Ovary (tissue), 9 donors: ENCODE data around the gene SPRN. TPM values are rescaled to one million over a fixed set of nuclear protein-coding genes. Genes with fewer than 3 reads are reported as not detected.

Experiments used
- DNase-seq, 5 donors: peaks; one replicate each; pipeline ENCODE4 v3.0.0-alpha.2; 2019 to 2020
- H3K27ac ChIP-seq, 2 donors: fragments of 200-600 bp; one replicate each; pipeline versions ENCODE4 v1.5.1 to v1.8.0; 2019 to 2022
- H3K27me3 ChIP-seq: fragments of 200-600 bp; one replicate; pipeline ENCODE4 v1.8.0; 2022
- H3K36me3 ChIP-seq: fragments of 200-600 bp; sonication (generic); one replicate; pipeline ENCODE4 v1.5.1; 2019
- H3K4me1 ChIP-seq: one replicate; pipeline ENCODE4 v1.8.1; 2013; ENCODE audit warnings: mild to moderate bottlenecking, moderate library complexity; ENCODE audit not compliant: insufficient read depth
- H3K4me3 ChIP-seq: fragments of 200-600 bp; sonication (generic); one replicate; pipeline ENCODE4 v1.5.1; 2017
- H3K9me3 ChIP-seq, 2 donors: fragments of 200-600 bp in 1 of 2; sonication (generic) in 1 of 2; one replicate each; pipeline versions ENCODE4 v1.5.1 to v1.8.1; 2013 to 2019; ENCODE audit warnings: mild to moderate bottlenecking in 1 of 2, moderate library complexity in 1 of 2
- EP300 ChIP-seq: sonication (generic); formaldehyde crosslinking; IDR thresholded peaks from one replicate; pipeline ENCODE4 v1.6.1; 2017; ENCODE audit warnings: antibody characterized with exemption
- POLR2A ChIP-seq: fragments of 450-650 bp; IDR thresholded peaks from one replicate; pipeline ENCODE4 v1.6.1; 2017; ENCODE audit warnings: antibody characterized with exemption, mild to moderate bottlenecking, moderate library complexity
- WGBS, 3 donors: extraction: QIAGEN DNeasy Blood & Tissue Kit in 1 of 3; methylation state at CpG; one replicate each; pipeline versions ENCODE4 v1.1.5 to v1.1.7; 2013 to 2017; 5-methylcytosine and 5-hydroxymethylcytosine counted together
- intact Hi-C, 4 donors: fragments of 100-400 bp; cut with DNase I; formaldehyde crosslinking; loops; one replicate each; pipeline versions ENCODE4 v1.11.0 to v1.15.1; 2022 to 2023
- polyA plus RNA-seq, 2 donors: library from polyadenylated mRNA; stranded (reverse); fragments of 200-250 nt in 1 of 2; fragments of 350-450 nt in 1 of 2; fragmentation: Illumina TruSeq in 1 of 2; extraction: RNeasy Lipid Tissue Mini Kit (QIAGEN cat#74804) in 1 of 2; gene quantifications; one replicate each; pipeline ENCODE4 v1.2.3, GENCODE V29; 2013 to 2014
- total RNA-seq, 7 donors: library from RNA; depleted of rRNA in 2 of 7; stranded (reverse); fragments of >200 nt in 2 of 7; fragmentation: NEBNext Ultra II Directional in 3 of 7; extraction: Animal tissue kit (Norgen Biotek cat#: 25700) in 3 of 7; gene quantifications; one replicate each; pipeline versions ENCODE4 v1.1.0 to v1.2.4, GENCODE V29; 2016 to 2023
- TF ChIP-seq, protein P1 (sequence below), 3 donors: fragments of 450-650 bp in 2 of 3; fragments of 200-600 bp in 1 of 3; IDR thresholded peaks; one replicate each; pipeline versions ENCODE4 v1.5.1 to v1.8.0; 2016 to 2022; ENCODE audit warnings: antibody characterized with exemption in 3 of 3, mild to moderate bottlenecking in 1 of 3
- donor health status: DM: no; HTN: no; CAD: no; lungs with moderate emphysema.
- donor health status: DM: no; HTN: no; CAD: no.
- donor health status: Bipolar disorder and iron deficiency.
- donor health status: DM: yes; HTN: yes; CAD: no.
- donor health status: DM: no; HTN: no; CAD: no.
- donor health status: DM: yes; HTN: yes; CAD: no.

Gene SPRN
- total and polyA plus RNA-seq, 9 donors, result 0.05 to 0.20 (median 0.11) TPM; not detected in 4

- Histone ChIP-seq H3K36me3 (no peaks in the 10 kb centered on the region), H3K4me3 (no peak overlapping the region), H3K27ac (no peak overlapping the region), H3K4me1 (no peaks in the 10 kb centered on the region), H3K9me3 (peaks cover 0 to 3% of the 10 kb centered on the region in 2 donors), H3K27me3 (no peaks in the 10 kb centered on the region)
- 90 to 92% (median 90%) methylated on average over 17 of the region's 17 CpGs for WGBS, 3 donors
- TF ChIP-seq, protein P1, sequence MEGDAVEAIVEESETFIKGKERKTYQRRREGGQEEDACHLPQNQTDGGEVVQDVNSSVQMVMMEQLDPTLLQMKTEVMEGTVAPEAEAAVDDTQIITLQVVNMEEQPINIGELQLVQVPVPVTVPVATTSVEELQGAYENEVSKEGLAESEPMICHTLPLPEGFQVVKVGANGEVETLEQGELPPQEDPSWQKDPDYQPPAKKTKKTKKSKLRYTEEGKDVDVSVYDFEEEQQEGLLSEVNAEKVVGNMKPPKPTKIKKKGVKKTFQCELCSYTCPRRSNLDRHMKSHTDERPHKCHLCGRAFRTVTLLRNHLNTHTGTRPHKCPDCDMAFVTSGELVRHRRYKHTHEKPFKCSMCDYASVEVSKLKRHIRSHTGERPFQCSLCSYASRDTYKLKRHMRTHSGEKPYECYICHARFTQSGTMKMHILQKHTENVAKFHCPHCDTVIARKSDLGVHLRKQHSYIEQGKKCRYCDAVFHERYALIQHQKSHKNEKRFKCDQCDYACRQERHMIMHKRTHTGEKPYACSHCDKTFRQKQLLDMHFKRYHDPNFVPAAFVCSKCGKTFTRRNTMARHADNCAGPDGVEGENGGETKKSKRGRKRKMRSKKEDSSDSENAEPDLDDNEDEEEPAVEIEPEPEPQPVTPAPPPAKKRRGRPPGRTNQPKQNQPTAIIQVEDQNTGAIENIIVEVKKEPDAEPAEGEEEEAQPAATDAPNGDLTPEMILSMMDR (IDR thresholded peaks at IDR 0.05), result no peak
- no peak for TF ChIP-seq EP300
- TF ChIP-seq POLR2A, result no peak
- DNase-seq, result no peak
- intact Hi-C loops, result no loop called here
Observed at GRCh38 chr10:133467286-133467911, 43.0 kb upstream of the SPRN start.

DNA sequence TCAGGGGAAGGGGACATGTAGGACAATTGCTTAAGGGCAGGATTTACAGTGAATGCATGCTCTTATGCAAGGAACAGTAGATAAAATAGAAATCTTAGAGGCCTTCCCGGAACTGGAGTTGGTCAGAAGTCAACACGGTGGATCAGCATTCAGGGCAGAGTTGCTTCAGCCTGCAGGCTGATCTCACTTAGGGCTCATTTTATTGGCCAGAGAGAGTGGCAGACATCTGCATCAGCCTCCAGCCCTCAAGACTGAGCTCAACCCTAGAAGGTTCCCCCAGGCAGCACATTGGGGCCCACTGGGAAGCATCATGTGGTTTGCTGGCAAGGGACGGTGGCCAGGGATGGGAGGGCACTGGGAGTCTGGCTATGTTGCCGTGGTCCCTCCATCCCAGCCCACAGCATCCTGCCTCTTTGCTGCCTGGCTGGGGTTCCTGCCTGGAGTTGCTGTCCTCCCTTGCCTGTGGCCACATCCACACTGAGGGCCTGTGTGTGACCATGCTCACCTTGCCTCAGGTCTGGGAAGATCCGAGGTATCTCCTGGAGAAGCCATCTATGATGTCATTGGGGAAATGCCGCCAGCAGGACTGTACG, 42.4 kb upstream of the SPRN start:
- Histone ChIP-seq H3K9me3 (peaks cover 0 to 3% of the 10 kb centered on the region in 2 donors), H3K4me3 (no peak overlapping the region), H3K27ac (no peak overlapping the region), H3K27me3 (no peaks in the 10 kb centered on the region), H3K4me1 (no peaks in the 10 kb centered on the region), H3K36me3 (no peaks in the 10 kb centered on the region)
- no peak for TF ChIP-seq EP300
- TF ChIP-seq POLR2A, result no peak
- TF ChIP-seq, protein P1 (IDR thresholded peaks at IDR 0.05), result no peak
- no peak for DNase-seq
- intact Hi-C loops, result no loop called here
- 92% methylated on average over 7 of the region's 7 CpGs for WGBS, 3 donors

DNA sequence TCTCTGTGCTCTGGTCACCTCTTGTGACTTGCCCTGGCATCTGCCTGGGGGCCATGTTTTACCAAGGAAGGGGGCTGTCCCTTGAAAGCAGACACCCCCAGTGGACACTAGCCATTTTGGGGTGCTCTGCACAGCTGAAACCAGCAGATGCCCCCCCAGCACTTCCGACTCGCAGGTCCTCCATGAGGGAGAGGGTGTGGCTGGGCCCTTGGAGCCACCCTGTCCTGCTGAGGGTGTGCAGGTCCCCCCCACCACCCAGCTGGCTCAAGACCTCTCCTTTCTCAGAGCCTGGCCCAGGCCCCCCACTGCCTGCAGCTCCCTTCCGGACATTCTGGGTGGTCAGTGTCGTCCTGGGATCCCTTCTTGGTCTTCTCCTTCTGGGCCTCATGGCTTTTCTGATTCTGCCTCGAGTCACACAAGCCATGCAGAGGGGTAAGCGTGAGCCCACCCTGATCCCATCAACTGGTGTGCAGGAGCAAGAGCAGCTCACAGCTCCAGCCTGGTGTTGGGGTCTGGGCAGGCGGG, 41.6 kb upstream of the SPRN start:
- intact Hi-C loops, result no loop called here
- Histone ChIP-seq H3K9me3 (no peaks in the 10 kb centered on the region), H3K4me3 (no peak overlapping the region), H3K27me3 (no peaks in the 10 kb centered on the region), H3K4me1 (no peaks in the 10 kb centered on the region), H3K27ac (no peak overlapping the region), H3K36me3 (no peaks in the 10 kb centered on the region)
- no peak for DNase-seq
- WGBS, 3 donors, result 82 to 97% (median 91%) methylated on average over 7 of the region's 7 CpGs
- TF ChIP-seq, protein P1 (IDR thresholded peaks at IDR 0.05), result no peak
- no peak for TF ChIP-seq EP300
- TF ChIP-seq POLR2A, result no peak

- intact Hi-C loops, result no loop called here
- Histone ChIP-seq H3K4me1 (no peaks in the 10 kb centered on the region), H3K36me3 (no peaks in the 10 kb centered on the region), H3K9me3 (no peaks in the 10 kb centered on the region), H3K27me3 (no peaks in the 10 kb centered on the region), H3K4me3 (no peak overlapping the region), H3K27ac (no peak overlapping the region)
- WGBS, 3 donors, result 19 to 27% (median 23%) methylated on average over 51 to 55 of the region's 55 CpGs
- no peak for TF ChIP-seq EP300
- no peak for TF ChIP-seq POLR2A
- TF ChIP-seq, protein P1 (IDR thresholded peaks at IDR 0.05), result no peak
- peak in 1 of 5 donors; percentile 5 for DNase-seq
Observed at GRCh38 chr10:133465191-133465949, 40.9 kb upstream of the SPRN start.
